ENCODE results near the gene SNRNP200. TPM values are rescaled to one million over a fixed set of nuclear protein-coding genes. Genes with fewer than 3 reads are reported as not detected.
A peak's percentile ranks its signal among the peaks of the same experiment; 100 is the strongest.

SNRNP200 gene
- total RNA-seq, 6 experiments from 2014 or later, result 88.0 to 106 (median 93.3) TPM

DNA sequence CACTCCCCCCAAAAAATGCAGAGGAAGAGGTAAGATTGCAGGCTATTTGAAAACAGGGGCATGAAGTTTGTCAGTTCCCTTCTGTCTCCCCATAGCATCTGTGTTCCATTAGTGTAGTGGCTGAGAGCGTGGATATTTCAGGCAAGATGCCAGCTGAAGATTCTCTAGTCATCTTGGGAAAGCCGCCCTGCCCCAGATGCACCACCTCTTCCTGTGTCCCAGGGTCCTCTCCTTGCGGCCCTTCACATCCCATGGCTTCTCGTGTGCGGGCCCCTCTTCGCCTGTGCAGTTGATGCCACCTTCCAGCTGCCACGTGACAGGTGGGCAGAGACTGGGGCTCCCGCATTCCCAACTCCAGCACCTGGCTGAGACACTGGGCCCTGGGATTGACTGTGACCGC lies 55.7 kb downstream of the SNRNP200 start:
- peak; percentile 72 for DNase-seq
- TF ChIP-seq, protein P1, sequence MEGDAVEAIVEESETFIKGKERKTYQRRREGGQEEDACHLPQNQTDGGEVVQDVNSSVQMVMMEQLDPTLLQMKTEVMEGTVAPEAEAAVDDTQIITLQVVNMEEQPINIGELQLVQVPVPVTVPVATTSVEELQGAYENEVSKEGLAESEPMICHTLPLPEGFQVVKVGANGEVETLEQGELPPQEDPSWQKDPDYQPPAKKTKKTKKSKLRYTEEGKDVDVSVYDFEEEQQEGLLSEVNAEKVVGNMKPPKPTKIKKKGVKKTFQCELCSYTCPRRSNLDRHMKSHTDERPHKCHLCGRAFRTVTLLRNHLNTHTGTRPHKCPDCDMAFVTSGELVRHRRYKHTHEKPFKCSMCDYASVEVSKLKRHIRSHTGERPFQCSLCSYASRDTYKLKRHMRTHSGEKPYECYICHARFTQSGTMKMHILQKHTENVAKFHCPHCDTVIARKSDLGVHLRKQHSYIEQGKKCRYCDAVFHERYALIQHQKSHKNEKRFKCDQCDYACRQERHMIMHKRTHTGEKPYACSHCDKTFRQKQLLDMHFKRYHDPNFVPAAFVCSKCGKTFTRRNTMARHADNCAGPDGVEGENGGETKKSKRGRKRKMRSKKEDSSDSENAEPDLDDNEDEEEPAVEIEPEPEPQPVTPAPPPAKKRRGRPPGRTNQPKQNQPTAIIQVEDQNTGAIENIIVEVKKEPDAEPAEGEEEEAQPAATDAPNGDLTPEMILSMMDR (IDR thresholded peaks at IDR 0.05), result no peak
- peaks cover 42% of the 10 kb centered on the region for H3K36me3 Mint-ChIP-seq (ENCODE audit: low read depth)
- H3K4me3 Mint-ChIP-seq, result peak overlapping the region; percentile 27; the same call in 1 of the 2 replicates
- peaks cover 7% of the 10 kb centered on the region for H3K9me3 Mint-ChIP-seq
- peak overlapping the region; percentile 74 for H3K27ac Mint-ChIP-seq
- H3K27me3 Mint-ChIP-seq (ENCODE audit: insufficient read depth), result no peaks in the 10 kb centered on the region; the same call in 1 of the 2 replicates
- H3K4me1 Mint-ChIP-seq (ENCODE audit: low read depth), result peaks cover 69% of the 10 kb centered on the region

DNA sequence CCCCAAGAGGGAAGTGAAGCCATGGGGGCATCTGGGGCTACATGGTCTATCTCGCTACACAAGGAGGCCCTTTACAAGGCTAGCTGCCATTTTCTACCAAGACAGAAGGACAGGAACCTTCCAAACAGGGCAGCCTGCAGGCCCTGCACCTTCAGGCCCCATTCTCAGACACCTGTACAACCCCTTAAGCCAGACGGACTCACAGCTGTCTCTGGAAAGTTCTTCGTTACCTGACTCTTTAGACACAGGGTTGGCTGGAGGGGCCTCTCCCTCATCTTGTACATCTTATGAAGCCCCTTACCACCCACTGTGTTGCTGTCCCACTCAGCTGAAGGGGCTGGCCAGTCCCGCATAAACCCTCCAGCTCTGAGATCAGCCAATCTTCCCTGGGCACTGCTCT lies 56.7 kb downstream of the SNRNP200 start:
- Mint-ChIP-seq H3K4me1 (ENCODE audit: low read depth) (peaks cover 69% of the 10 kb centered on the region), H3K36me3 (ENCODE audit: low read depth) (peaks cover 36% of the 10 kb centered on the region), H3K4me3 (no peak overlapping the region), H3K27ac (no peak overlapping the region), H3K27me3 (ENCODE audit: insufficient read depth) (no peaks in the 10 kb centered on the region; the same call in 1 of the 2 replicates), H3K9me3 (peaks cover 7% of the 10 kb centered on the region)
- TF ChIP-seq, protein P1 (IDR thresholded peaks at IDR 0.05), result no peak
- no peak for DNase-seq

DNA sequence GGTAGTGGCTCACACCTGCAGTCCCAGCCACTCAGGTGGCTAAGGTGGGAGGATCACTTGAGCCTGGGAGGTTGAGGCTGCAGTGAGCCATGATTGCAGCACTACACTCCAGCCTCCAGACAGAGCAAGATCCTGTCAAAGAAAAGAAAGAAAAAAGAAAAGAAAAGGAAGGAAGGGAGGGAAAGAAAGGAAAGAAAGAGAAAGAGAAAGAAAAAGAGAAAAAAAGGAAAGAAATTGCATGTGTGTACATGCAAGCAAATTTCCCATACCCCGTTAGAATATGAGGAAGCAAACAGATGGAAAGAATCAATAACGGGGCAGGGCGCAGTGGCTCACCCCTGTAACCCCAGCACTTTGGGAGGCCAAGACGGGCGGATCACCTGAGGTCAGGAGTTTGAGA lies 57.5 kb downstream of the SNRNP200 start:
- TF ChIP-seq, protein P1 (IDR thresholded peaks at IDR 0.05), result no peak
- H3K4me3 Mint-ChIP-seq, result 0 out of 2 replicates have a peak overlapping the region, but pooled peaks have one; percentile 31
- H3K4me1 Mint-ChIP-seq (ENCODE audit: low read depth), result peaks cover 73% of the 10 kb centered on the region

DNA sequence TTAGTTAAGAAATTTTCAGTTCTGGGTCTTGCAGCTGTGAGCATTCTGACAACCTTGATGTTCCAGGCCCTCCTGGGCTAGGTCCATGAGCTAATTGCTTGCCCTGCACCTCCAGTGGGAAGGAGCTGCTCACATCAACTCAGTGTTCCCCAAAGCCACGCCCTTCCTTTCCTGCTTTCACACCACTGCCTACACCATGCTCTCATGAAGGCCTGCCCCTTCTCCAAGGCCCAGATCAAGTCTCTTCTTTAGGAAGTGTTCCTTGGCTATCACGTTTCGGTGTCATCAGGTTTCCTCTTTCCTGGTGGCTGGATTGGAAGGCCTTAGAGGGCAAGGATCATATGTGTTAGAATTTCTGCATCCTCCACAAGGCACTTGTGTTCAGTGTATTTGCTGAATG lies 58.3 kb downstream of the SNRNP200 start:
- Mint-ChIP-seq H3K36me3 (ENCODE audit: low read depth) (peaks cover 26% of the 10 kb centered on the region), H3K9me3 (peaks cover 7% of the 10 kb centered on the region), H3K27ac (peak overlapping the region; percentile 12; the same call in 1 of the 2 replicates), H3K27me3 (ENCODE audit: insufficient read depth) (peaks cover 1% of the 10 kb centered on the region), H3K4me1 (ENCODE audit: low read depth) (peaks cover 75% of the 10 kb centered on the region), H3K4me3 (no peak overlapping the region)
- DNase-seq, result no peak
- TF ChIP-seq, protein P1 (IDR thresholded peaks at IDR 0.05), result no peak

More for the DNA sequence above, 57.5 kb downstream of the SNRNP200 start:
- Mint-ChIP-seq H3K27ac (no peak overlapping the region), H3K27me3 (ENCODE audit: insufficient read depth) (peaks cover 1% of the 10 kb centered on the region), H3K9me3 (peaks cover 7% of the 10 kb centered on the region), H3K36me3 (ENCODE audit: low read depth) (peaks cover 31% of the 10 kb centered on the region)
- no peak for DNase-seq

DNA sequence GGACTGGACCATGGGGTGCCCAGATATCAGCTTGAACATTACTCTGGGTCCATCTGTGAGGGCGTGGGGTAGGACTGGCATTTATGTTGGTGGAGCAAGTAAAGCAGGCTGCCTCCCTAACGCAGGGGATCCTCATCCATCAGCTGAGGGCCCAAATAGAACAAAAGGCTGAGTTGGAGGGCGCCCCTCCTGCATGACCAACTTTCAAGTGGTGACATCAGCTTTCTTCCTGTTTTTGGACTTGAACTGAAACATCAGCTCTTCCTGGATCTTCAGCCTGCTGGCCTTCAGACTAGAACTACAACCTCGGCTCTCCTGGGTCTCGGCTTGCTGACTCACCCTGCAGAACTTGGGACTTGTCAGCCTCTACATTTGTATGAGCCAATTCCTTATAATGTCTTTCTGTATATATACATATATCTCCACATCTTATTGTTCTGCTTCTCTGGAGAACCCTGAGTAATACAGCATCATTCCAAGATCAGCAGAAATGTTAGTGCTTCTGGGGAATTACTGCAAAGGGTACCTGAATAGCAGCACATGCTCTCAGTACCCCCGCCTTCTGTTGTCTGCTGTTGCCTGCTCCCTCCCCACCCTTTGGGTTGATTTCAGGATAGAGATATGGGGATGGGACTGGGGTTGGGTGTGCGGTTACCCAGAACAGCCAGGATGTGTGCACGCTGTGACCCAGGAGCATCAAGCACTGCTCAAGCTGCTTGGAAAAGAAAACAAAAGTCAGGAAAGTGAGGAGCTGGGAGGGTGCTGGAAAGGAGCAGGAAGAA lies 59.5 kb downstream of the SNRNP200 start:
- TF ChIP-seq, protein P1 (IDR thresholded peaks at IDR 0.05), result no peak
- Mint-ChIP-seq H3K4me1 (ENCODE audit: low read depth) (peaks cover 75% of the 10 kb centered on the region), H3K36me3 (ENCODE audit: low read depth) (peaks cover 24% of the 10 kb centered on the region), H3K27me3 (ENCODE audit: insufficient read depth) (peaks cover 1% of the 10 kb centered on the region), H3K27ac (peak overlapping the region; percentile 53), H3K4me3 (peak overlapping the region; percentile 12; the same call in 1 of the 2 replicates), H3K9me3 (peaks cover 7% of the 10 kb centered on the region)
- DNase-seq, result peak; percentile 46

Measured in HFFc6 (cell line).